Small intestine (tissue), 7 donors: ENCODE measurements around the gene C1QTNF1. TPM values are rescaled to one million over a fixed set of nuclear protein-coding genes. Genes with fewer than 3 reads are reported as not detected.
"Not testable (repeated sequence)": the region's sequence is repeated elsewhere in the genome, so short reads cannot be mapped to it uniquely, and the experiment has no call there.

Source experiments
- DNase-seq, 2 donors: peaks; one replicate each; pipeline versions ENCODE4 v3.0.0 to v3.0.0-alpha.2; 2013
- FAIRE-seq: peaks from 2 replicates; lab custom pipeline; 2012; peaks lifted over from hg19 to GRCh38; lab: Jason Lieb, UNC
- H3K27ac ChIP-seq, 3 donors: one replicate each; pipeline ENCODE4 v1.5.1; 2013; ENCODE audit warnings: low read length in 2 of 3, mild to moderate bottlenecking in 2 of 3, control low read depth in 1 of 3, inconsistent platforms in 1 of 3, low read depth in 1 of 3, moderate library complexity in 1 of 3
- H3K27me3 ChIP-seq, 3 donors: one replicate each; pipeline ENCODE4 v1.6.1; 2013; ENCODE audit warnings: low read length in 3 of 3, inconsistent platforms in 1 of 3; ENCODE audit not compliant: control insufficient read depth in 3 of 3, insufficient read depth in 3 of 3
- H3K36me3 ChIP-seq, 3 donors: one replicate each; pipeline ENCODE4 v1.6.1; 2013; ENCODE audit warnings: low read length in 3 of 3, inconsistent platforms in 1 of 3, low read depth in 1 of 3, mild to moderate bottlenecking in 1 of 3, moderate library complexity in 1 of 3; ENCODE audit not compliant: control insufficient read depth in 3 of 3, insufficient read depth in 2 of 3
- H3K4me1 ChIP-seq, 3 donors: one replicate each; pipeline ENCODE4 v1.6.1; 2013; ENCODE audit warnings: low read length in 2 of 3, inconsistent platforms in 1 of 3, low read depth in 1 of 3, mild to moderate bottlenecking in 1 of 3, moderate library complexity in 1 of 3; ENCODE audit not compliant: control insufficient read depth in 3 of 3, insufficient read depth in 2 of 3
- H3K4me3 ChIP-seq, 3 donors: one replicate each; pipeline ENCODE4 v1.5.1; 2013; ENCODE audit warnings: low read length in 3 of 3, control low read depth in 1 of 3, inconsistent platforms in 1 of 3, low read depth in 1 of 3, mild to moderate bottlenecking in 1 of 3, moderate library complexity in 1 of 3
- H3K9me3 ChIP-seq, 2 donors: one replicate each; pipeline ENCODE4 v1.6.1; 2013; ENCODE audit warnings: low read depth in 1 of 2, low read length in 1 of 2; ENCODE audit not compliant: control insufficient read depth in 2 of 2, insufficient read depth in 1 of 2
- WGBS, 3 donors: extraction: QIAGEN DNeasy Blood & Tissue Kit; methylation state at CpG; one replicate each; pipeline ENCODE4 v1.1.7; 2013; 5-methylcytosine and 5-hydroxymethylcytosine counted together
- polyA plus RNA-seq, 4 donors: library from polyadenylated mRNA; stranded (reverse) in 3 of 4; unstranded in 1 of 4; fragments of 200-250 nt in 3 of 4; fragments of 120-200 nt in 1 of 4; gene quantifications; one replicate each; pipeline versions ENCODE4 v1.2.1 to v1.2.3, GENCODE V29; 2013
- donor health status: healthy with polysubstance abuse.
- donor health status: control.
- donor health status: control.
- donor health status: Bipolar disorder and iron deficiency.
- donor health status: healthy.

The C1QTNF1 gene
- polyA plus RNA-seq, 4 donors: 0.67 to 57.4 (median 2.8) TPM

DNA sequence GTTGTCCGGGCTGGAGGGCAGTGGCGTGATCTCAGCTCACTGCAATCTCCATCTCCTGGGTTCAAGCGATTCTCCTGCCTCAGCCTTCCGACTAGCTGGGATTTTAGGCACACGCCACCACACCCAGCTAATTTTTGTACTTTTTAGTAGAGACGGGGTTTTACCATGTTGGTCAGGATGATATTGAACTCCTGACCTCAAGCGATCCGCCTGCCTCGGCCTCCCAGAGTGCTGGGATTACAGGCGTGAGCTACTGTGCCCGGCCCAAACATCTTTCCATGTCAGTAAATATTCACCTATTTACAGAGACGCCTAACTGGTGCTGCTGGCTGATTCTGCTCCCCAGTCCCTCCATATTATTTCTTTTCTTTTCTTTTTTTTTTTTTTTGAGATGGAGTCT, 6.7 kb downstream of the C1QTNF1 start:
- FAIRE-seq, H3K27ac ChIP-seq, DNase-seq, H3K9me3 ChIP-seq, H3K36me3 ChIP-seq, H3K4me3 ChIP-seq: not testable (repeated sequence)
- H3K4me1 ChIP-seq: peaks cover 6 to 25% (median 7%) of the 10 kb centered on the region in 3 donors
- 92 to 96% (median 94%) methylated on average over 12 of the region's 12 CpGs for WGBS, 3 donors
- peaks cover 0 to 24% (median 0%) of the 10 kb centered on the region in 3 donors for H3K27me3 ChIP-seq

GRCh38 chr17:79031996-79032875, 8.3 kb downstream of the C1QTNF1 start:
- Histone ChIP-seq H3K36me3 (no peaks in the 10 kb centered on the region), H3K4me1 (peaks cover 2 to 12% (median 7%) of the 10 kb centered on the region in 3 donors), H3K27ac (no peak overlapping the region), H3K4me3 (no peak overlapping the region), H3K27me3 (peaks cover 0 to 19% (median 0%) of the 10 kb centered on the region in 3 donors), H3K9me3 (no peaks in the 10 kb centered on the region)
- 90 to 93% (median 90%) methylated on average over 26 of the region's 26 CpGs for WGBS, 3 donors
- no peak for FAIRE-seq
- no peak for DNase-seq

- H3K9me3 ChIP-seq: no peaks in the 10 kb centered on the region
- H3K4me1 ChIP-seq: peaks cover 1 to 4% (median 3%) of the 10 kb centered on the region in 3 donors
- no peak overlapping the region for H3K4me3 ChIP-seq
- FAIRE-seq (no peak), DNase-seq (no peak)
- WGBS, 3 donors: 84 to 88% (median 87%) methylated on average over 9 of the region's 9 CpGs
- H3K27ac ChIP-seq: no peak overlapping the region
- H3K36me3 ChIP-seq: no peaks in the 10 kb centered on the region
- H3K27me3 ChIP-seq: peaks cover 0 to 11% (median 0%) of the 10 kb centered on the region in 3 donors
Observed at GRCh38 chr17:79033046-79033616, 9.2 kb downstream of the C1QTNF1 start.

DNA sequence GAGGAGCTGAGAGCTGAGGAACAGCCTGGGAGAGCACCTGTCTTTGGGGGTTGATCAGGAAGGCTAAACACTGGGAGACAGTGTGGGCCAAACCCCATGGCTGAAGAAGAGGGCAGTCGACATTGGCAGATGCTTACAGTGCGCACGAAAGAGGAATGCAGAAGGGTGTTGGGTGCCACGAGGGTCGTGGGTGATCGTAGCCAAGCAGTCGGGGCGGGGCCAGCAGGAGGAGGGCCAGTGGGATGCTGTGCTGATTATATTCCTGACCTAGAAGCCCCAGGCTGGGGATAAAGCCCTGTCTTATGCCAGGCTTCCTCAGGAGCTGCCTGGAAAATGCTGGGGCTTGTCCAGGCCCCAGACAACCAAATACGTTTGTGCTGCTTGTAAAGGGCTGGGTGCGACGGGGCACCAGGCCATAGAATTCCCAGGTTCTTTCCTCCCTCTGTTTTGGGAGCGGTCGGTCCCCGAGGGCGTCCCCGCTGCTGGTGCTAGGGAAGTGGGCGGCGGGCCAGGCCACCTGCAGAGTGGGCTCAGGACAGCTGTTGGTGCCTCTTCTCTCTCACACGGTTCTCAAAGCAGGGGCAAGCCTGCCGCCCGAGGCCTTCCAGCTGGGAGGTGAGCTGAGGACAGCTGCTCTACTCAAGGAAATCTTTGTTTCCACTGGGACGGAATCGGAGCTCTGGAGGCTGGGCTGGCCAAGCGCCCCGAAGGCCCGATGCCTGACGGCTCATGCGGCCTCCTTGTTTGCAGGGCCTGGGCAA, 10.0 kb downstream of the C1QTNF1 start:
- Histone ChIP-seq H3K27me3 (peaks cover 0 to 7% (median 0%) of the 10 kb centered on the region in 3 donors), H3K27ac (peak overlapping the region in 1 of 3 donors; percentile 56), H3K9me3 (no peaks in the 10 kb centered on the region), H3K4me1 (peaks cover 0 to 4% (median 0%) of the 10 kb centered on the region in 3 donors), H3K36me3 (no peaks in the 10 kb centered on the region), H3K4me3 (no peak overlapping the region)
- no peak for FAIRE-seq
- 26 to 49% (median 36%) methylated on average over 28 of the region's 28 CpGs for WGBS, 3 donors
- DNase-seq: peak in 1 of 2 donors; percentile 37

DNA sequence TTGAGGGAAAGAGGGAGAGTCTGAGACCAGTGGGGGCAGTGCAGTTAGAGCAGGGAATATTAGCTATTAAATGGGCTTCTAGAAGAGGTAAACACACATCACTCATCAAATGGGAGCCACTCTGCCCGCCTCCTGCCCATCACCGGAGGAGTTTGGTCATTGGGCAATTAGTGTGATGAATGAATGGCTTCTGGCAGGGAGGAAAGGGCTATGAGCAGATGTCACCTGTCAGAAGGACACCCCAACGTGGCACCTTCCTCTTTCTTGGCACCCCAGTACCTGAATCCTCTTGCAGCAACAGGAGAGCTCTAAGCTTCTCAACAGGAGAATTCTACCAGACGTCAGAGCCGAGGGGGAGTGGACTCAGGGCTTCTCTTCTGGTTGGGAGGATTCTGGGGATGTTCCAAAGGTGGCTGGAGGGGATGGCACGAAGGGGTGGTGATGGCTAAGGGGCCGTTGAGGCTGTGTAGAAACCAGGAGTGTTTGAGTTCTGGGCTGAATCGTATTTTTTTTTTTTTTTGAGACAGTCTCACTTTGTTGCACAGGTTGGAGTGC, 11.0 kb downstream of the C1QTNF1 start:
- Histone ChIP-seq H3K27ac (no peak overlapping the region), H3K27me3 (peaks cover 0 to 3% (median 0%) of the 10 kb centered on the region in 3 donors), H3K4me1 (peaks cover 0 to 4% (median 0%) of the 10 kb centered on the region in 3 donors), H3K36me3 (no peaks in the 10 kb centered on the region), H3K4me3 (no peak overlapping the region), H3K9me3 (no peaks in the 10 kb centered on the region)
- no peak for DNase-seq
- FAIRE-seq: no peak
- WGBS, 3 donors: 72 to 79% (median 79%) methylated on average over 8 of the region's 8 CpGs

DNA sequence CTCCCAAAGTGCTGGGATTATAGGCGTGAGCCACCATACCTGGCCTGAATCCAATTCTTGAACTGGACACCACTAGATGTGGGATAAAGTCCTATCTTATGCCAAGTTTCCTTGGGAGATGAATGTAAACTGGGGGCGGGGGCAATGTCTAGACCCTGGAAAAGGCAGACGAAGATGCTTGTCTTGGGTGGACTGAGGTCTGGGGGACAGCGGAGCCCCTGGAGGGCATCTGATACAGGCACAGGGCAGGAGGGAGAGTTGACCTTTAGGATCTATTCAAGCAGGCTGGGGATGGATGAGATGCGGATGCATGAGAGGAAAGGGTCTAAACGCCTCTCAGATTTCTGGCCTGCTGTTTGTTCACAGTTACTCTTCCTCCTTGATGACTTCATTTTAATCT, 11.7 kb downstream of the C1QTNF1 start:
- WGBS, 3 donors: 94 to 96% (median 95%) methylated on average over 6 of the region's 6 CpGs

GRCh38 chr17:79036181-79036580, 12.2 kb downstream of the C1QTNF1 start:
- FAIRE-seq: no peak
- Histone ChIP-seq H3K27ac (no peak overlapping the region), H3K36me3 (no peaks in the 10 kb centered on the region), H3K4me1 (peaks cover 0 to 4% (median 0%) of the 10 kb centered on the region in 3 donors), H3K9me3 (no peaks in the 10 kb centered on the region), H3K4me3 (no peak overlapping the region), H3K27me3 (peaks cover 0 to 3% (median 0%) of the 10 kb centered on the region in 3 donors)
- no peak for DNase-seq
- 95 to 96% (median 96%) methylated on average over 6 of the region's 6 CpGs for WGBS, 3 donors

More for the DNA sequence above, 11.7 kb downstream of the C1QTNF1 start:
- no peak for DNase-seq
- no peaks in the 10 kb centered on the region for H3K9me3 ChIP-seq
- H3K27ac ChIP-seq: no peak overlapping the region
- peaks cover 0 to 3% (median 0%) of the 10 kb centered on the region in 3 donors for H3K27me3 ChIP-seq
- H3K36me3 ChIP-seq: no peaks in the 10 kb centered on the region
- no peak overlapping the region for H3K4me3 ChIP-seq
- FAIRE-seq: no peak
- H3K4me1 ChIP-seq: peaks cover 0 to 4% (median 0%) of the 10 kb centered on the region in 3 donors

- Histone ChIP-seq H3K4me1 (peaks cover 0 to 4% (median 0%) of the 10 kb centered on the region in 3 donors), H3K36me3 (no peaks in the 10 kb centered on the region), H3K9me3 (no peaks in the 10 kb centered on the region), H3K27ac (no peak overlapping the region), H3K27me3 (peaks cover 0 to 3% (median 0%) of the 10 kb centered on the region in 3 donors), H3K4me3 (no peak overlapping the region)
- no peak for DNase-seq
- no peak for FAIRE-seq
- WGBS, 3 donors: 78 to 87% (median 81%) methylated on average over 3 of the region's 3 CpGs
Observed at GRCh38 chr17:79036596-79036995, 12.6 kb downstream of the C1QTNF1 start.
